ENCODE measurements around the gene ALLC.

GRCh38 chr2:3703236-3703756 lies 45.3 kb downstream of the ALLC start, which contains the start of gene DCDC2C:
- TF ChIP-seq EP300 (IDR thresholded peaks at IDR 0.05; ENCODE audit: borderline replicate concordance) = no peak
- no peak for TF ChIP-seq TEAD4 (IDR thresholded peaks at IDR 0.05)
- TF ChIP-seq YY1 (IDR thresholded peaks at IDR 0.05; ENCODE audit: low read depth) = no peak
- no peak for TF ChIP-seq CEBPB (IDR thresholded peaks at IDR 0.05)
- no peak for TF ChIP-seq RAD21 (IDR thresholded peaks at IDR 0.05; ENCODE audit: low read depth)
- no peak for TF ChIP-seq EGR1 (IDR thresholded peaks at IDR 0.05)
- TF ChIP-seq CREB1 (IDR thresholded peaks at IDR 0.05; ENCODE audit: low read depth) = no peak
- no peak for TF ChIP-seq ZBTB7A (IDR thresholded peaks at IDR 0.05; ENCODE audit: low read depth)
- no peak for TF ChIP-seq REST (IDR thresholded peaks at IDR 0.05; ENCODE audit: low read depth)
- TF ChIP-seq TAF1 (IDR thresholded peaks at IDR 0.05; ENCODE audit: low read depth) = no peak

Measured in Ishikawa (cell line).